Endothelial cell (in vitro differentiated cells): ENCODE measurements around the gene SCYGR8. TPM values are rescaled to one million over a fixed set of nuclear protein-coding genes. Genes with fewer than 3 reads are reported as not detected.

Experiments used
- DNase-seq: peaks from one replicate; pipeline ENCODE4 v3.0.0; 2021; ENCODE audit warnings: low spot score
- H3K27ac Mint-ChIP-seq: one replicate; pipeline ENCODE4 v1.8.0; 2021; ENCODE audit warnings: mixed read lengths, inconsistent platforms; ENCODE audit not compliant: unreplicated experiment
- H3K27me3 Mint-ChIP-seq: one replicate; pipeline ENCODE4 v1.8.0; 2021; ENCODE audit warnings: mild to moderate bottlenecking, moderate library complexity, mixed read lengths, inconsistent platforms; ENCODE audit not compliant: unreplicated experiment
- H3K36me3 Mint-ChIP-seq: one replicate; pipeline ENCODE4 v1.8.0; 2021; ENCODE audit warnings: mild to moderate bottlenecking, low read depth, mixed read lengths, inconsistent platforms; ENCODE audit not compliant: unreplicated experiment
- H3K4me1 Mint-ChIP-seq: one replicate; pipeline ENCODE4 v1.8.0; 2021; ENCODE audit warnings: mild to moderate bottlenecking, mixed read lengths, inconsistent platforms; ENCODE audit not compliant: unreplicated experiment
- H3K4me3 Mint-ChIP-seq: one replicate; pipeline ENCODE4 v1.8.0; 2021; ENCODE audit warnings: mild to moderate bottlenecking, mixed read lengths, inconsistent platforms; ENCODE audit not compliant: unreplicated experiment
- H3K9me3 Mint-ChIP-seq: one replicate; pipeline ENCODE4 v1.8.0; 2021; ENCODE audit warnings: mixed read lengths, inconsistent platforms; ENCODE audit not compliant: unreplicated experiment
- CTCF ChIP-seq: fragments of 200-600 bp; sonication (generic); IDR thresholded peaks from one replicate; pipeline ENCODE4 v1.5.0; 2021; ENCODE audit warnings: antibody characterized with exemption; ENCODE audit not compliant: unreplicated experiment
- total RNA-seq: library from RNA; stranded (reverse); fragmentation: NEBNext Ultra II Directional; extraction: Animal tissue kit (Norgen Biotek cat#: 25700); gene quantifications from one replicate; pipeline ENCODE4 v1.2.1, GENCODE V29; 2021; ENCODE audit not compliant: unreplicated experiment

SCYGR8 gene
- total RNA-seq, 1 donor from 2014 or later = not detected

GRCh38 chr2:227759411-227760118, 13.9 kb downstream of the SCYGR8 start:
- Mint-ChIP-seq H3K36me3 (no peaks in the 10 kb centered on the region), H3K27me3 (peaks cover 2% of the 10 kb centered on the region), H3K27ac (peak overlapping the region; percentile 91), H3K9me3 (no peaks in the 10 kb centered on the region), H3K4me1 (peaks cover 12% of the 10 kb centered on the region), H3K4me3 (no peak overlapping the region)
- DNase-seq = peak; percentile 27
- no peak for TF ChIP-seq CTCF

- Mint-ChIP-seq H3K9me3 (no peaks in the 10 kb centered on the region), H3K4me1 (peaks cover 18% of the 10 kb centered on the region), H3K27me3 (no peaks in the 10 kb centered on the region), H3K4me3 (no peak overlapping the region), H3K27ac (no peak overlapping the region), H3K36me3 (no peaks in the 10 kb centered on the region)
- no peak for TF ChIP-seq CTCF
- DNase-seq = no peak
These were observed 16.2 kb downstream of the SCYGR8 start for GRCh38 chr2:227761740-227762476.

GRCh38 chr2:227765788-227766372, 20.2 kb downstream of the SCYGR8 start:
- Mint-ChIP-seq H3K36me3 (no peaks in the 10 kb centered on the region), H3K27ac (peak overlapping the region; percentile 26), H3K27me3 (no peaks in the 10 kb centered on the region), H3K4me3 (no peak overlapping the region), H3K4me1 (peaks cover 6% of the 10 kb centered on the region), H3K9me3 (no peaks in the 10 kb centered on the region)
- no peak for TF ChIP-seq CTCF
- no peak for DNase-seq

GRCh38 chr2:227766373-227766883, 20.7 kb downstream of the SCYGR8 start:
- Mint-ChIP-seq H3K27ac (peak overlapping the region; percentile 26), H3K4me1 (peaks cover 6% of the 10 kb centered on the region), H3K36me3 (no peaks in the 10 kb centered on the region)

More at GRCh38 chr2:227766373-227766883, 20.7 kb downstream of the SCYGR8 start:
- no peak overlapping the region for H3K4me3 Mint-ChIP-seq
- no peaks in the 10 kb centered on the region for H3K27me3 Mint-ChIP-seq
- H3K9me3 Mint-ChIP-seq = no peaks in the 10 kb centered on the region
- DNase-seq = peak; percentile 87
- TF ChIP-seq CTCF = peak; percentile 81
